ENCODE measurements around the gene FHL5.
"Not testable (repeated sequence)": the region's sequence is repeated elsewhere in the genome, so short reads cannot be mapped to it uniquely, and the experiment has no call there.

The FHL5 gene

GRCh38 chr6:96562886-96563285 is at the start of gene FHL5:
FHL5 (plus strand) TSS chr6:96563128; CDS start chr6:96603614, 40,486 bp downstream.
- DNase-seq, result no peak

GRCh38 chr6:96520171-96521115 is 42.5 kb upstream of the FHL5 start:
- no peak for DNase-seq

- no peak for DNase-seq
These were observed 41.7 kb upstream of the FHL5 start for GRCh38 chr6:96521306-96521643.

- peak; percentile 38 for DNase-seq
These were observed 41.1 kb upstream of the FHL5 start, which contains the start of gene UFL1 for GRCh38 chr6:96521644-96522464. UFL1 (plus strand) TSS chr6:96521806; CDS start chr6:96521874, 68 bp downstream.

GRCh38 chr6:96522465-96523009 is 40.4 kb upstream of the FHL5 start:
- DNase-seq, result no peak

GRCh38 chr6:96528193-96528592 is 34.7 kb upstream of the FHL5 start:
- DNase-seq, result no peak

- DNase-seq, result no peak
These were observed 30.5 kb upstream of the FHL5 start for GRCh38 chr6:96532399-96532798.

GRCh38 chr6:96537726-96538125 is 25.2 kb upstream of the FHL5 start:
- DNase-seq, result no peak

GRCh38 chr6:96542702-96543101 is 20.2 kb upstream of the FHL5 start:
- no peak for DNase-seq

GRCh38 chr6:96545882-96546281 is 17.0 kb upstream of the FHL5 start:
- no peak for DNase-seq

GRCh38 chr6:96547654-96548053 is 15.3 kb upstream of the FHL5 start:
- no peak for DNase-seq

- DNase-seq, result no peak
These were observed 8.4 kb upstream of the FHL5 start for GRCh38 chr6:96554558-96554957.

- DNase-seq, result not testable (repeated sequence)
These were observed 3.2 kb upstream of the FHL5 start for GRCh38 chr6:96559740-96560139.

- no peak for DNase-seq
These were observed 925 bp downstream of the FHL5 start for GRCh38 chr6:96563853-96564252.

- DNase-seq, result no peak
These were observed 7.1 kb downstream of the FHL5 start for GRCh38 chr6:96570053-96570452.

- no peak for DNase-seq
These were observed 8.6 kb downstream of the FHL5 start for GRCh38 chr6:96571551-96571950.

- no peak for DNase-seq
These were observed 12.4 kb downstream of the FHL5 start for GRCh38 chr6:96575359-96575758.

- no peak for DNase-seq
These were observed 13.3 kb downstream of the FHL5 start for GRCh38 chr6:96576221-96576620.

GRCh38 chr6:96582021-96582420 is 19.1 kb downstream of the FHL5 start:
- no peak for DNase-seq

- DNase-seq, result no peak
These were observed 19.5 kb downstream of the FHL5 start for GRCh38 chr6:96582436-96582835.

- DNase-seq, result no peak
These were observed 41.5 kb downstream of the FHL5 start for GRCh38 chr6:96604420-96604819.

- no peak for DNase-seq
These were observed 45.1 kb downstream of the FHL5 start for GRCh38 chr6:96608074-96608473.

- no peak for DNase-seq
These were observed 47.1 kb downstream of the FHL5 start for GRCh38 chr6:96610019-96610418.
